C4-2B (cell line): ENCODE data around the gene IL17A.

ENCODE experiments used
- CTCF ChIP-seq: fragments of 450-650 bp; conservative IDR thresholded peaks from 2 replicates; pipeline ENCODE4 v1.5.1; 2017; ENCODE audit warnings: mild to moderate bottlenecking
- ZFX ChIP-seq: fragments of 450-650 bp; IDR thresholded peaks from 2 replicates; pipeline ENCODE4 v1.6.1; 2017

- no peak for TF ChIP-seq CTCF
- TF ChIP-seq ZFX = no peak
Measured at GRCh38 chr6:52183131-52183713, 3.0 kb upstream of the IL17A start.
